Spleen (tissue), 11 donors: ENCODE data around the gene KCNQ1. TPM values are rescaled to one million over a fixed set of nuclear protein-coding genes. Genes with fewer than 3 reads are reported as not detected.

Experiments
- DNase-seq: peaks from one replicate; pipeline ENCODE4 v3.0.0-alpha.2; 2020
- H3K27ac ChIP-seq, 8 donors: fragments of 200-600 bp; sonication (generic) in 7 of 8; 1 replicate in 4 of 8; 2 replicates in 4 of 8; pipeline versions ENCODE4 v1.5.0 to v1.8.0; 2016 to 2021; ENCODE audit warnings: inconsistent platforms in 4 of 8, mild to moderate bottlenecking in 4 of 8, moderate library complexity in 1 of 8
- H3K27me3 ChIP-seq, 7 donors: fragments of 200-600 bp; sonication (generic) in 6 of 7; replicated peaks in 1 of 7; 1 replicate in 4 of 7; 2 replicates in 3 of 7; pipeline versions ENCODE4 v1.5.0 to v1.8.0; 2016 to 2021; ENCODE audit warnings: inconsistent platforms in 3 of 7, mild to moderate bottlenecking in 1 of 7
- H3K36me3 ChIP-seq, 6 donors: fragments of 200-600 bp; sonication (generic) in 5 of 6; 1 replicate in 4 of 6; 2 replicates in 2 of 6; pipeline versions ENCODE4 v1.5.0 to v1.8.0; 2016 to 2021; ENCODE audit warnings: inconsistent platforms in 2 of 6
- H3K4me1 ChIP-seq, 6 donors: fragments of 200-600 bp; sonication (generic) in 5 of 6; 1 replicate in 3 of 6; 2 replicates in 3 of 6; pipeline versions ENCODE4 v1.5.0 to v1.8.0; 2016 to 2021; ENCODE audit warnings: inconsistent platforms in 3 of 6
- H3K4me3 ChIP-seq, 8 donors: fragments of 200-600 bp; sonication (generic) in 7 of 8; 1 replicate in 4 of 8; 2 replicates in 4 of 8; pipeline versions ENCODE4 v1.5.0 to v1.8.0; 2016 to 2021; ENCODE audit warnings: inconsistent platforms in 4 of 8, mild to moderate bottlenecking in 4 of 8, moderate library complexity in 2 of 8
- H3K9me3 ChIP-seq, 8 donors: fragments of 200-600 bp; sonication (generic) in 7 of 8; 1 replicate in 4 of 8; 2 replicates in 4 of 8; pipeline versions ENCODE4 v1.5.0 to v1.8.0; 2016 to 2021; ENCODE audit warnings: inconsistent platforms in 4 of 8
- CTCF ChIP-seq, 11 experiments: fragments of 200-600 bp in 7 of 11; fragments of 450-650 bp in 4 of 11; sonication (generic) in 4 of 11; IDR thresholded peaks in 8 of 11; conservative IDR thresholded peaks in 3 of 11; 1 replicate in 7 of 11; 2 replicates in 4 of 11; pipeline versions ENCODE4 v1.4.0 to v1.8.0; 2016 to 2021; ENCODE audit warnings: antibody characterized with exemption in 11 of 11, inconsistent platforms in 4 of 11, mild to moderate bottlenecking in 1 of 11
- POLR2A ChIP-seq, 3 donors: fragments of 450-650 bp; IDR thresholded peaks; one replicate each; pipeline ENCODE4 v1.5.1; 2017; ENCODE audit warnings: antibody characterized with exemption in 3 of 3, mild to moderate bottlenecking in 1 of 3
- POLR2AphosphoS5 ChIP-seq, 3 donors: sonication (generic); formaldehyde crosslinking; IDR thresholded peaks; one replicate each; pipeline ENCODE4 v1.5.1; 2017; ENCODE audit warnings: antibody characterized with exemption in 3 of 3
- WGBS, 5 donors: extraction: QIAGEN DNeasy Blood & Tissue Kit in 3 of 5; methylation state at CpG; one replicate each; pipeline versions ENCODE4 v1.1.5 to v1.1.7; 2013 to 2018; 5-methylcytosine and 5-hydroxymethylcytosine counted together
- intact Hi-C: fragments of 100-400 bp; cut with DNase I; formaldehyde crosslinking; loops from one replicate; pipeline ENCODE4 v1.15.0; 2023; ENCODE audit warnings: low total_unique reads
- polyA plus RNA-seq, 3 donors: library from polyadenylated mRNA; stranded (reverse); fragments of 200-250 nt; gene quantifications; one replicate each; pipeline ENCODE4 v1.2.1, GENCODE V29; 2013
- total RNA-seq, 7 donors: library from RNA; depleted of rRNA in 3 of 7; stranded (reverse); fragments of >200 nt in 3 of 7; fragmentation: NEBNext Ultra II Directional in 4 of 7; extraction: Animal tissue kit (Norgen Biotek cat#: 25700) in 4 of 7; gene quantifications; one replicate each; pipeline versions ENCODE4 v1.1.0 to v1.2.1, GENCODE V29; 2016 to 2021
- donor health status: healthy with polysubstance abuse.
- donor health status: DM: no; HTN: no; CAD: no; lungs with moderate emphysema.
- donor health status: DM: no; HTN: no; CAD: no.
- donor health status: Bipolar disorder and iron deficiency.
- donor health status: healthy.
- donor health status: DM: no; HTN: no; CAD: no.
- donor health status: DM: yes; HTN: yes; CAD: no.

The KCNQ1 gene
- total and polyA plus RNA-seq, 10 donors: 3.3 to 21.6 (median 13.5) TPM

GRCh38 chr11:2700415-2701211, 255.8 kb downstream of the KCNQ1 start:
- Histone ChIP-seq H3K27ac (peak overlapping the region; percentile 80 to 95 (median 92)), H3K4me1 (peaks cover 0 to 55% (median 13%) of the 10 kb centered on the region in 6 donors), H3K36me3 (no peaks in the 10 kb centered on the region), H3K4me3 (peak overlapping the region; percentile 33 to 81 (median 56)), H3K9me3 (peaks cover 0 to 2% (median 0%) of the 10 kb centered on the region in 8 donors), H3K27me3 (no peaks in the 10 kb centered on the region)
- 46 to 63% (median 53%) methylated on average over 18 to 52 of the region's 52 CpGs for WGBS, 5 donors
- TF ChIP-seq CTCF (IDR thresholded peaks at IDR 0.05 in 8 of 11, conservative IDR thresholded peaks at IDR 0.05 in 3 of 11) (no peak), POLR2AphosphoS5 (IDR thresholded peaks at IDR 0.05) (peak in 1 of 3 donors; percentile 19)
- intact Hi-C loops: no loop called here
- DNase-seq: peak; percentile 90

- WGBS, 5 donors: 85 to 91% (median 89%) methylated on average over 7 of the region's 7 CpGs
- H3K27ac ChIP-seq: peak overlapping the region in 6 of 8 donors; percentile 89 to 95 (median 93)
Measured at GRCh38 chr11:2701230-2701629, 256.4 kb downstream of the KCNQ1 start.

GRCh38 chr11:2701898-2702434, 257.2 kb downstream of the KCNQ1 start:
- intact Hi-C loops: no loop called here
- TF ChIP-seq CTCF (IDR thresholded peaks at IDR 0.05 in 8 of 11, conservative IDR thresholded peaks at IDR 0.05 in 3 of 11): no peak
- no peak for TF ChIP-seq POLR2A (IDR thresholded peaks at IDR 0.05)
- TF ChIP-seq POLR2AphosphoS5 (IDR thresholded peaks at IDR 0.05): no peak
- Histone ChIP-seq H3K4me1 (peaks cover 0 to 47% (median 13%) of the 10 kb centered on the region in 6 donors), H3K4me3 (no peak overlapping the region), H3K9me3 (peaks cover 0 to 10% (median 4%) of the 10 kb centered on the region in 8 donors), H3K27ac (no peak overlapping the region), H3K27me3 (no peaks in the 10 kb centered on the region), H3K36me3 (no peaks in the 10 kb centered on the region)
- peak; percentile 42 for DNase-seq
- WGBS, 5 donors: 91 to 97% (median 94%) methylated on average over 5 of the region's 5 CpGs

More at GRCh38 chr11:2701230-2701629, 256.4 kb downstream of the KCNQ1 start:
- no peaks in the 10 kb centered on the region for H3K27me3 ChIP-seq
- intact Hi-C loops: no loop called here
- no peak overlapping the region for H3K4me3 ChIP-seq
- DNase-seq: peak; percentile 71
- peaks cover 0 to 8% (median 3%) of the 10 kb centered on the region in 8 donors for H3K9me3 ChIP-seq
- TF ChIP-seq POLR2A (IDR thresholded peaks at IDR 0.05): no peak
- TF ChIP-seq POLR2AphosphoS5 (IDR thresholded peaks at IDR 0.05): no peak
- no peak for TF ChIP-seq CTCF (IDR thresholded peaks at IDR 0.05 in 8 of 11, conservative IDR thresholded peaks at IDR 0.05 in 3 of 11)
- no peaks in the 10 kb centered on the region for H3K36me3 ChIP-seq
- peaks cover 0 to 51% (median 13%) of the 10 kb centered on the region in 6 donors for H3K4me1 ChIP-seq

GRCh38 chr11:2702771-2703362, 258.1 kb downstream of the KCNQ1 start:
- WGBS, 5 donors: 69 to 87% (median 75%) methylated on average over 17 of the region's 17 CpGs
- peak; percentile 66 for DNase-seq
- Histone ChIP-seq H3K27me3 (no peaks in the 10 kb centered on the region), H3K27ac (no peak overlapping the region), H3K9me3 (peaks cover 0 to 10% (median 4%) of the 10 kb centered on the region in 8 donors), H3K4me1 (peaks cover 0 to 40% (median 13%) of the 10 kb centered on the region in 6 donors), H3K36me3 (no peaks in the 10 kb centered on the region), H3K4me3 (no peak overlapping the region)
- intact Hi-C loops: no loop called here
- TF ChIP-seq POLR2AphosphoS5 (IDR thresholded peaks at IDR 0.05) (no peak), CTCF (IDR thresholded peaks at IDR 0.05 in 8 of 11, conservative IDR thresholded peaks at IDR 0.05 in 3 of 11) (no peak), POLR2A (IDR thresholded peaks at IDR 0.05) (no peak)
